WTC11 (cell line): Measurements from ENCODE around the gene FBRS. TPM values are rescaled to one million over a fixed set of nuclear protein-coding genes. Genes with fewer than 3 reads are reported as not detected.
A peak's percentile ranks its signal among the peaks of the same experiment; 100 is the strongest.

Experiments
- ATAC-seq: fragments of 200-7000 bp; cut with Tn5 transposase; 2 replicates; pipeline ENCODE4 v1.10.0; 2021; ENCODE audit warnings: mild to moderate bottlenecking, moderate library complexity
- CTCF ChIA-PET: fragments of 300-600 bp; sonication (Branson Sonifier 250); formaldehyde crosslinking; loops from one replicate; lab custom pipeline; 2021; ENCODE audit warnings: antibody characterized with exemption; lab: Charles Lee
- POLR2A ChIA-PET: fragments of 350-600 bp; sonication (Branson Sonifier 250); formaldehyde crosslinking; loops from one replicate; lab custom pipeline; 2021; ENCODE audit warnings: antibody characterized with exemption; lab: Charles Lee
- DNase-seq: peaks from one replicate; pipeline ENCODE4 v3.0.0; 2021; ENCODE audit warnings: low spot score
- H3K27ac Mint-ChIP-seq: 2 replicates; pipeline ENCODE4 v1.8.0; 2021; ENCODE audit warnings: mixed read lengths
- H3K27me3 Mint-ChIP-seq: 2 replicates; pipeline ENCODE4 v1.8.0; 2021; ENCODE audit warnings: low read depth, mild to moderate bottlenecking, moderate library complexity, mixed read lengths
- H3K36me3 Mint-ChIP-seq: 2 replicates; pipeline ENCODE4 v1.8.0; 2021; ENCODE audit warnings: mixed read lengths
- H3K4me1 Mint-ChIP-seq: 2 replicates; pipeline ENCODE4 v1.8.0; 2022; ENCODE audit warnings: mixed read lengths
- H3K4me3 Mint-ChIP-seq: 2 replicates; pipeline ENCODE4 v1.8.0; 2021; ENCODE audit warnings: mild to moderate bottlenecking, moderate library complexity, mixed read lengths
- H3K9me3 Mint-ChIP-seq: 2 replicates; pipeline ENCODE4 v1.8.0; 2021; ENCODE audit warnings: mixed read lengths
- ELF4 ChIP-seq: sonication (generic); formaldehyde crosslinking; IDR thresholded peaks from 2 replicates; pipeline ENCODE4 v1.8.1; 2022; ENCODE audit warnings: low read depth, mild to moderate bottlenecking, moderate library complexity, missing genetic modification reagents
- EMX1 ChIP-seq: fragments of 250-450 bp; sonication (Bioruptor Pico); IDR thresholded peaks from 2 replicates; pipeline ENCODE4 v1.8.0; 2021; ENCODE audit warnings: mild to moderate bottlenecking
- ETV6 ChIP-seq: sonication (generic); formaldehyde crosslinking; IDR thresholded peaks from 2 replicates; pipeline ENCODE4 v1.8.1; 2022; ENCODE audit warnings: mild to moderate bottlenecking, missing genetic modification reagents
- IRF2 ChIP-seq: sonication (generic); formaldehyde crosslinking; IDR thresholded peaks from 2 replicates; pipeline ENCODE4 v1.8.0; 2022; ENCODE audit warnings: low read depth, missing genetic modification reagents, borderline replicate concordance
- MXD4 ChIP-seq: fragments of 250-450 bp; sonication (Bioruptor Pico); IDR thresholded peaks from 2 replicates; pipeline ENCODE4 v1.8.0; 2021; ENCODE audit warnings: mild to moderate bottlenecking, moderate library complexity, borderline replicate concordance
- NFATC4 ChIP-seq: fragments of 250-450 bp; sonication (Bioruptor Pico); IDR thresholded peaks from 2 replicates; pipeline ENCODE4 v1.9.0; 2021; ENCODE audit warnings: mild to moderate bottlenecking
- NFE2L1 ChIP-seq: sonication (generic); formaldehyde crosslinking; IDR thresholded peaks from 2 replicates; pipeline ENCODE4 v1.8.1; 2023; ENCODE audit warnings: missing genetic modification reagents
- NR2C2 ChIP-seq: sonication (generic); formaldehyde crosslinking; IDR thresholded peaks from 2 replicates; pipeline ENCODE4 v1.8.0; 2022; ENCODE audit warnings: mild to moderate bottlenecking, missing genetic modification reagents
- PRRX2 ChIP-seq: fragments of 250-450 bp; sonication (Bioruptor Pico); IDR thresholded peaks from 2 replicates; pipeline ENCODE4 v1.8.0; 2021; ENCODE audit warnings: mild to moderate bottlenecking
- RORB ChIP-seq: fragments of 250-450 bp; sonication (Bioruptor Pico); IDR thresholded peaks from 2 replicates; pipeline ENCODE4 v1.9.0; 2021; ENCODE audit warnings: mild to moderate bottlenecking
- TCF7 ChIP-seq: sonication (generic); formaldehyde crosslinking; IDR thresholded peaks from 2 replicates; pipeline ENCODE4 v1.8.0; 2022; ENCODE audit warnings: mild to moderate bottlenecking, low read depth, missing genetic modification reagents, moderate library complexity
- ZNF138 ChIP-seq: sonication (generic); formaldehyde crosslinking; conservative IDR thresholded peaks from 2 replicates; pipeline ENCODE4 v1.8.1; 2022; ENCODE audit warnings: mild to moderate bottlenecking, moderate library complexity, missing genetic modification reagents
- ZNF317 ChIP-seq: sonication (generic); formaldehyde crosslinking; IDR thresholded peaks from 2 replicates; pipeline ENCODE4 v1.8.1; 2023; ENCODE audit warnings: low read depth, mild to moderate bottlenecking, moderate library complexity, missing genetic modification reagents, borderline replicate concordance
- ZNF416 ChIP-seq: fragments of 250-450 bp; sonication (Bioruptor Pico); IDR thresholded peaks from 2 replicates; pipeline ENCODE4 v1.9.0; 2021; ENCODE audit warnings: mild to moderate bottlenecking, inconsistent platforms
- ZNF671 ChIP-seq: fragments of 250-450 bp; sonication (Bioruptor Pico); IDR thresholded peaks from 2 replicates; pipeline ENCODE4 v1.8.0; 2021; ENCODE audit warnings: mild to moderate bottlenecking
- total RNA-seq: library from RNA; stranded (reverse); gene quantifications from 3 replicates; pipeline ENCODE4 v1.2.3, GENCODE V29; 2021
- TF ChIP-seq, protein P1 (sequence below): sonication (generic); formaldehyde crosslinking; IDR thresholded peaks from 2 replicates; pipeline ENCODE4 v1.8.1; 2023; ENCODE audit warnings: mild to moderate bottlenecking, missing genetic modification reagents
- TF ChIP-seq, protein P2 (sequence below): fragments of 250-450 bp; sonication (Bioruptor Pico); IDR thresholded peaks from 2 replicates; pipeline ENCODE4 v1.8.0; 2021; ENCODE audit warnings: mild to moderate bottlenecking
- TF ChIP-seq, protein P3 (sequence below): sonication (generic); formaldehyde crosslinking; IDR thresholded peaks from 2 replicates; pipeline ENCODE4 v1.8.1; 2022; ENCODE audit warnings: low read depth, mild to moderate bottlenecking, moderate library complexity, missing genetic modification reagents, borderline replicate concordance
- TF ChIP-seq, protein P4 (sequence below): sonication (generic); formaldehyde crosslinking; IDR thresholded peaks from 2 replicates; pipeline ENCODE4 v1.8.0; 2023; ENCODE audit warnings: missing genetic modification reagents
- TF ChIP-seq, protein P5 (sequence below): sonication (generic); formaldehyde crosslinking; IDR thresholded peaks from 2 replicates; pipeline ENCODE4 v1.8.0; 2022; ENCODE audit warnings: missing genetic modification reagents
- TF ChIP-seq, protein P6 (sequence below): sonication (generic); formaldehyde crosslinking; conservative IDR thresholded peaks from 2 replicates; pipeline ENCODE4 v1.8.1; 2023; ENCODE audit warnings: mild to moderate bottlenecking, low read depth, missing genetic modification reagents, moderate library complexity
- TF ChIP-seq, protein P7 (sequence below): sonication (generic); formaldehyde crosslinking; conservative IDR thresholded peaks from 2 replicates; pipeline ENCODE4 v1.8.1; 2022; ENCODE audit warnings: mild to moderate bottlenecking, missing genetic modification reagents

The FBRS gene
- total RNA-seq, 1 experiment from 2014 or later: 23.2 TPM

DNA sequence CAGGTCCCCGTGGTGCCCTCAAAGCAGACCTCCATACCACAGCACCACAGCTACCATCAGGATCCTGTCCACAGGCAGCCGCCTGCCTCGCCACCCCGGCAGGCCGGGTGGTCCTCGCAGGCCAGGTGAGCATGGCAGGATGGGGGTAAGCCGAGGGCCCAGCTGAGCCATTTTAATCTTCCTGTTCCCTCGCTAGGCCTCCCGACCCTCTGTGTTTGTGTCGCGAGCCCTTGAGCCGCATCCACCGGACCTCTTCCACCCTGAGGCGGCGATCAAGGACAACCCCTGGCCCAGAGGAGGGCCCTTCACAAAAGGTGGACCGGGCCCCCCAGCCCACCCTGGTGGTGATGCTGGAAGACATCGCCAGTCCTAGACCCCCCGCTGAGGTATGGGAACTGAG lies 5.5 kb upstream of the FBRS start:
- Mint-ChIP-seq H3K4me3 (peak overlapping the region; percentile 77), H3K9me3 (no peaks in the 10 kb centered on the region), H3K27me3 (peaks cover 30% of the 10 kb centered on the region), H3K27ac (no peak overlapping the region), H3K4me1 (peaks cover 21% of the 10 kb centered on the region), H3K36me3 (peaks cover 4% of the 10 kb centered on the region)
- no peak for DNase-seq
- CTCF ChIA-PET: no interaction called here
- POLR2A ChIA-PET: no interaction called here
- no peak for TF ChIP-seq PRRX2 (CRISPR knock-in tag)
- TF ChIP-seq, protein P1, sequence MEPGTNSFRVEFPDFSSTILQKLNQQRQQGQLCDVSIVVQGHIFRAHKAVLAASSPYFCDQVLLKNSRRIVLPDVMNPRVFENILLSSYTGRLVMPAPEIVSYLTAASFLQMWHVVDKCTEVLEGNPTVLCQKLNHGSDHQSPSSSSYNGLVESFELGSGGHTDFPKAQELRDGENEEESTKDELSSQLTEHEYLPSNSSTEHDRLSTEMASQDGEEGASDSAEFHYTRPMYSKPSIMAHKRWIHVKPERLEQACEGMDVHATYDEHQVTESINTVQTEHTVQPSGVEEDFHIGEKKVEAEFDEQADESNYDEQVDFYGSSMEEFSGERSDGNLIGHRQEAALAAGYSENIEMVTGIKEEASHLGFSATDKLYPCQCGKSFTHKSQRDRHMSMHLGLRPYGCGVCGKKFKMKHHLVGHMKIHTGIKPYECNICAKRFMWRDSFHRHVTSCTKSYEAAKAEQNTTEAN (CRISPR knock-in tag): no peak
- no peak for TF ChIP-seq NFE2L1
- no peak for TF ChIP-seq EMX1 (CRISPR knock-in tag)
- TF ChIP-seq NR2C2 (CRISPR knock-in tag): no peak
- TF ChIP-seq, protein P2, sequence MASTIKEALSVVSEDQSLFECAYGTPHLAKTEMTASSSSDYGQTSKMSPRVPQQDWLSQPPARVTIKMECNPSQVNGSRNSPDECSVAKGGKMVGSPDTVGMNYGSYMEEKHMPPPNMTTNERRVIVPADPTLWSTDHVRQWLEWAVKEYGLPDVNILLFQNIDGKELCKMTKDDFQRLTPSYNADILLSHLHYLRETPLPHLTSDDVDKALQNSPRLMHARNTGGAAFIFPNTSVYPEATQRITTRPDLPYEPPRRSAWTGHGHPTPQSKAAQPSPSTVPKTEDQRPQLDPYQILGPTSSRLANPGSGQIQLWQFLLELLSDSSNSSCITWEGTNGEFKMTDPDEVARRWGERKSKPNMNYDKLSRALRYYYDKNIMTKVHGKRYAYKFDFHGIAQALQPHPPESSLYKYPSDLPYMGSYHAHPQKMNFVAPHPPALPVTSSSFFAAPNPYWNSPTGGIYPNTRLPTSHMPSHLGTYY (CRISPR knock-in tag): no peak
- no peak for ATAC-seq

DNA sequence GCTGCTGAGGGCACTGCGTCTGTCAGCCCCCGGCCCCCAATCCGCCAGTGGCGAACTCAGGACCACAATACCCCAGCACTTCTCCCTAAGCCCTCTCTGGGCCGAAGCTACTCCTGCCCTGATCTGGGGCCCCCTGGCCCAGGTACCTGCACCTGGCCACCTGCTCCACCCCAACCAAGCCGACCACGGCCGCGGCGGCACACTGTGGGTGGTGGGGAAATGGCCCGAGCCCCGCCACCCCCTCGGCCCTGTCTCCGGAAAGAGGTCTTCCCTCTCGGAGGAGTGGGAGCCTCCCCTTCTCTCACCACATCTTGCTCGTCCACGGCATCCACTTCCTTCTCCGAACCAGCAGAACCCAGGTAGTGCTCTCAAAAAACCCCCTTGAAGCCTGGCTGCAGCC lies 3.4 kb upstream of the FBRS start:
- ATAC-seq: no peak
- TF ChIP-seq, protein P3, sequence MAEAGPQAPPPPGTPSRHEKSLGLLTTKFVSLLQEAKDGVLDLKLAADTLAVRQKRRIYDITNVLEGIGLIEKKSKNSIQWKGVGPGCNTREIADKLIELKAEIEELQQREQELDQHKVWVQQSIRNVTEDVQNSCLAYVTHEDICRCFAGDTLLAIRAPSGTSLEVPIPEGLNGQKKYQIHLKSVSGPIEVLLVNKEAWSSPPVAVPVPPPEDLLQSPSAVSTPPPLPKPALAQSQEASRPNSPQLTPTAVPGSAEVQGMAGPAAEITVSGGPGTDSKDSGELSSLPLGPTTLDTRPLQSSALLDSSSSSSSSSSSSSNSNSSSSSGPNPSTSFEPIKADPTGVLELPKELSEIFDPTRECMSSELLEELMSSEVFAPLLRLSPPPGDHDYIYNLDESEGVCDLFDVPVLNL (CRISPR knock-in tag): no peak
- TF ChIP-seq ELF4 (CRISPR knock-in tag) (no peak), ZNF416 (CRISPR knock-in tag) (no peak), MXD4 (CRISPR knock-in tag) (no peak), RORB (no peak), IRF2 (CRISPR knock-in tag) (no peak), NFATC4 (CRISPR knock-in tag) (no peak), TCF7 (no peak), ZNF317 (CRISPR knock-in tag) (no peak), ZNF671 (CRISPR knock-in tag) (no peak), EMX1 (CRISPR knock-in tag) (no peak), ETV6 (no peak), ZNF138 (CRISPR knock-in tag) (no peak)
- TF ChIP-seq, protein P4, sequence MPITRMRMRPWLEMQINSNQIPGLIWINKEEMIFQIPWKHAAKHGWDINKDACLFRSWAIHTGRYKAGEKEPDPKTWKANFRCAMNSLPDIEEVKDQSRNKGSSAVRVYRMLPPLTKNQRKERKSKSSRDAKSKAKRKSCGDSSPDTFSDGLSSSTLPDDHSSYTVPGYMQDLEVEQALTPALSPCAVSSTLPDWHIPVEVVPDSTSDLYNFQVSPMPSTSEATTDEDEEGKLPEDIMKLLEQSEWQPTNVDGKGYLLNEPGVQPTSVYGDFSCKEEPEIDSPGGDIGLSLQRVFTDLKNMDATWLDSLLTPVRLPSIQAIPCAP (CRISPR knock-in tag): no peak
- TF ChIP-seq, protein P5, sequence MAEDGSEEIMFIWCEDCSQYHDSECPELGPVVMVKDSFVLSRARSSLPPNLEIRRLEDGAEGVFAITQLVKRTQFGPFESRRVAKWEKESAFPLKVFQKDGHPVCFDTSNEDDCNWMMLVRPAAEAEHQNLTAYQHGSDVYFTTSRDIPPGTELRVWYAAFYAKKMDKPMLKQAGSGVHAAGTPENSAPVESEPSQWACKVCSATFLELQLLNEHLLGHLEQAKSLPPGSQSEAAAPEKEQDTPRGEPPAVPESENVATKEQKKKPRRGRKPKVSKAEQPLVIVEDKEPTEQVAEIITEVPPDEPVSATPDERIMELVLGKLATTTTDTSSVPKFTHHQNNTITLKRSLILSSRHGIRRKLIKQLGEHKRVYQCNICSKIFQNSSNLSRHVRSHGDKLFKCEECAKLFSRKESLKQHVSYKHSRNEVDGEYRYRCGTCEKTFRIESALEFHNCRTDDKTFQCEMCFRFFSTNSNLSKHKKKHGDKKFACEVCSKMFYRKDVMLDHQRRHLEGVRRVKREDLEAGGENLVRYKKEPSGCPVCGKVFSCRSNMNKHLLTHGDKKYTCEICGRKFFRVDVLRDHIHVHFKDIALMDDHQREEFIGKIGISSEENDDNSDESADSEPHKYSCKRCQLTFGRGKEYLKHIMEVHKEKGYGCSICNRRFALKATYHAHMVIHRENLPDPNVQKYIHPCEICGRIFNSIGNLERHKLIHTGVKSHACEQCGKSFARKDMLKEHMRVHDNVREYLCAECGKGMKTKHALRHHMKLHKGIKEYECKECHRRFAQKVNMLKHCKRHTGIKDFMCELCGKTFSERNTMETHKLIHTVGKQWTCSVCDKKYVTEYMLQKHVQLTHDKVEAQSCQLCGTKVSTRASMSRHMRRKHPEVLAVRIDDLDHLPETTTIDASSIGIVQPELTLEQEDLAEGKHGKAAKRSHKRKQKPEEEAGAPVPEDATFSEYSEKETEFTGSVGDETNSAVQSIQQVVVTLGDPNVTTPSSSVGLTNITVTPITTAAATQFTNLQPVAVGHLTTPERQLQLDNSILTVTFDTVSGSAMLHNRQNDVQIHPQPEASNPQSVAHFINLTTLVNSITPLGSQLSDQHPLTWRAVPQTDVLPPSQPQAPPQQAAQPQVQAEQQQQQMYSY (CRISPR knock-in tag): no peak
- TF ChIP-seq, protein P6, sequence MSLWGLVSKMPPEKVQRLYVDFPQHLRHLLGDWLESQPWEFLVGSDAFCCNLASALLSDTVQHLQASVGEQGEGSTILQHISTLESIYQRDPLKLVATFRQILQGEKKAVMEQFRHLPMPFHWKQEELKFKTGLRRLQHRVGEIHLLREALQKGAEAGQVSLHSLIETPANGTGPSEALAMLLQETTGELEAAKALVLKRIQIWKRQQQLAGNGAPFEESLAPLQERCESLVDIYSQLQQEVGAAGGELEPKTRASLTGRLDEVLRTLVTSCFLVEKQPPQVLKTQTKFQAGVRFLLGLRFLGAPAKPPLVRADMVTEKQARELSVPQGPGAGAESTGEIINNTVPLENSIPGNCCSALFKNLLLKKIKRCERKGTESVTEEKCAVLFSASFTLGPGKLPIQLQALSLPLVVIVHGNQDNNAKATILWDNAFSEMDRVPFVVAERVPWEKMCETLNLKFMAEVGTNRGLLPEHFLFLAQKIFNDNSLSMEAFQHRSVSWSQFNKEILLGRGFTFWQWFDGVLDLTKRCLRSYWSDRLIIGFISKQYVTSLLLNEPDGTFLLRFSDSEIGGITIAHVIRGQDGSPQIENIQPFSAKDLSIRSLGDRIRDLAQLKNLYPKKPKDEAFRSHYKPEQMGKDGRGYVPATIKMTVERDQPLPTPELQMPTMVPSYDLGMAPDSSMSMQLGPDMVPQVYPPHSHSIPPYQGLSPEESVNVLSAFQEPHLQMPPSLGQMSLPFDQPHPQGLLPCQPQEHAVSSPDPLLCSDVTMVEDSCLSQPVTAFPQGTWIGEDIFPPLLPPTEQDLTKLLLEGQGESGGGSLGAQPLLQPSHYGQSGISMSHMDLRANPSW (CRISPR knock-in tag): no peak
- TF ChIP-seq, protein P7, sequence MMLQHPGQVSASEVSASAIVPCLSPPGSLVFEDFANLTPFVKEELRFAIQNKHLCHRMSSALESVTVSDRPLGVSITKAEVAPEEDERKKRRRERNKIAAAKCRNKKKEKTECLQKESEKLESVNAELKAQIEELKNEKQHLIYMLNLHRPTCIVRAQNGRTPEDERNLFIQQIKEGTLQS (CRISPR knock-in tag): no peak
- TF ChIP-seq, protein P1 (CRISPR knock-in tag): no peak
- TF ChIP-seq, all 79 proteins: peak for 0
- DNase-seq: no peak
- POLR2A ChIA-PET: no interaction called here
- H3K4me1 Mint-ChIP-seq: peaks cover 21% of the 10 kb centered on the region
- CTCF ChIA-PET: no interaction called here
- peaks cover 22% of the 10 kb centered on the region for H3K27me3 Mint-ChIP-seq
- no peaks in the 10 kb centered on the region for H3K9me3 Mint-ChIP-seq
- H3K36me3 Mint-ChIP-seq: peaks cover 4% of the 10 kb centered on the region
- H3K27ac Mint-ChIP-seq: no peak overlapping the region
- no peak overlapping the region for H3K4me3 Mint-ChIP-seq
